CD4-positive, alpha-beta T cell (primary cell): Measurements from ENCODE around the gene FXR2. TPM values are rescaled to one million over a fixed set of nuclear protein-coding genes. Genes with fewer than 3 reads are reported as not detected.

ENCODE experiments used
- ATAC-seq: fragments of 200-7000 bp; cut with Tn5 transposase; one replicate; pipeline ENCODE4 v1.10.0; 2022; ENCODE audit warnings: mild to moderate bottlenecking; ENCODE audit not compliant: poor library complexity
- CTCF ChIA-PET: fragments of 350-600 bp; sonication (Branson Sonifier 250); formaldehyde crosslinking; loops from one replicate; lab custom pipeline; 2021; ENCODE audit warnings: antibody characterized with exemption, inconsistent platforms; lab: Charles Lee
- POLR2A ChIA-PET: fragments of 350-600 bp; sonication (Branson Sonifier 250); formaldehyde crosslinking; loops from one replicate; lab custom pipeline; 2021; ENCODE audit warnings: antibody characterized with exemption, inconsistent platforms; lab: Charles Lee
- DNase-seq, 14 experiments: peaks; one replicate each; pipeline ENCODE4 v3.0.0-alpha.2; 2013 to 2020; ENCODE audit warnings: mixed read lengths in 2 of 14
- H3K27ac ChIP-seq, 2 donors: one replicate each; pipeline versions ENCODE4 v1.5.1 to v1.7.0; 2013; ENCODE audit warnings: low read length in 2 of 2, low read depth in 1 of 2, mild to moderate bottlenecking in 1 of 2
- H3K27me3 ChIP-seq, 2 experiments: 1 replicate in 1 of 2; 2 replicates in 1 of 2; pipeline versions ENCODE4 v1.6.1 to v1.7.0; 2013; ENCODE audit warnings: low read length in 2 of 2, control low read depth in 1 of 2, mild to moderate bottlenecking in 1 of 2, moderate library complexity in 1 of 2; ENCODE audit not compliant: insufficient read depth in 2 of 2, control insufficient read depth in 1 of 2
- H3K36me3 ChIP-seq: one replicate; pipeline ENCODE4 v1.6.1; 2013; ENCODE audit warnings: low read length, control low read depth; ENCODE audit not compliant: insufficient read depth
- H3K4me1 ChIP-seq: one replicate; pipeline ENCODE4 v1.6.1; 2013; ENCODE audit warnings: low read length, control low read depth; ENCODE audit not compliant: insufficient read depth
- H3K4me3 ChIP-seq: one replicate; pipeline ENCODE4 v1.5.1; 2013; ENCODE audit warnings: mild to moderate bottlenecking, low read length, moderate library complexity
- H3K9me3 ChIP-seq, 2 experiments: 1 replicate in 1 of 2; 2 replicates in 1 of 2; pipeline versions ENCODE4 v1.6.1 to v1.7.0; 2013; ENCODE audit warnings: low read length in 2 of 2, mild to moderate bottlenecking in 2 of 2, control low read depth in 1 of 2, moderate library complexity in 1 of 2; ENCODE audit not compliant: control insufficient read depth in 1 of 2, insufficient read depth in 1 of 2
- H3K27ac Mint-ChIP-seq: one replicate; pipeline ENCODE4 v1.8.0; 2020; ENCODE audit warnings: mixed read lengths
- H3K27me3 Mint-ChIP-seq: one replicate; pipeline ENCODE4 v1.8.0; 2021; ENCODE audit warnings: mixed read lengths
- H3K36me3 Mint-ChIP-seq: one replicate; pipeline ENCODE4 v1.8.0; 2021; ENCODE audit warnings: low read depth, mixed read lengths
- H3K4me1 Mint-ChIP-seq: one replicate; pipeline ENCODE4 v1.8.0; 2021; ENCODE audit warnings: low read depth, mixed read lengths
- H3K4me3 Mint-ChIP-seq: one replicate; pipeline ENCODE4 v1.8.0; 2020; ENCODE audit warnings: mild to moderate bottlenecking, mixed read lengths
- H3K9me3 Mint-ChIP-seq: one replicate; pipeline ENCODE4 v1.8.0; 2020; ENCODE audit warnings: mixed read lengths
- intact Hi-C, 2 experiments: fragments of 100-400 bp; cut with DNase I in 1 of 2; cut with micrococcal nuclease in 1 of 2; formaldehyde crosslinking; loops; one replicate each; pipeline versions ENCODE4 v1.15.1 to v1.9.0; 2023 to 2025; cut with DNase I, micrococcal nuclease
- total RNA-seq, 174 experiments: library from RNA in 2 of 174; stranded (reverse) in 2 of 174; gene quantifications; one replicate each; pipeline ENCODE4 v1.2.3 and lab custom pipeline; 2021 to 2026
- TF ChIP-seq, protein P1 (sequence below): fragments of 200-600 bp; IDR thresholded peaks from one replicate; pipeline ENCODE4 v1.8.0; 2022; ENCODE audit warnings: antibody characterized with exemption, mild to moderate bottlenecking

FXR2 gene
- total RNA-seq, 2 experiments from 2014 or later: 20.6 to 22.5 TPM

- Mint-ChIP-seq H3K4me3 (peak overlapping the region; percentile 67), H3K27me3 (no peaks in the 10 kb centered on the region), H3K9me3 (no peaks in the 10 kb centered on the region), H3K36me3 (peaks cover 11% of the 10 kb centered on the region), H3K27ac (peak overlapping the region; percentile 60), H3K4me1 (peaks cover 64% of the 10 kb centered on the region)
- no peaks in the 10 kb centered on the region for H3K9me3 ChIP-seq
- no peak overlapping the region for H3K4me3 ChIP-seq
- H3K4me1 ChIP-seq: peaks cover 86% of the 10 kb centered on the region
- ChIA-PET CTCF (interaction anchor here (1.2 kb wide), 1 partner anchor 32 kb away, joined by 3 read pairs; no protein-coding TSS in a partner anchor), POLR2A (interaction anchor here (0.6 kb wide), 1 partner anchor 60 kb away, joined by 3 read pairs; no protein-coding TSS in a partner anchor)
- H3K27me3 ChIP-seq: no peaks in the 10 kb centered on the region
- TF ChIP-seq, protein P1, sequence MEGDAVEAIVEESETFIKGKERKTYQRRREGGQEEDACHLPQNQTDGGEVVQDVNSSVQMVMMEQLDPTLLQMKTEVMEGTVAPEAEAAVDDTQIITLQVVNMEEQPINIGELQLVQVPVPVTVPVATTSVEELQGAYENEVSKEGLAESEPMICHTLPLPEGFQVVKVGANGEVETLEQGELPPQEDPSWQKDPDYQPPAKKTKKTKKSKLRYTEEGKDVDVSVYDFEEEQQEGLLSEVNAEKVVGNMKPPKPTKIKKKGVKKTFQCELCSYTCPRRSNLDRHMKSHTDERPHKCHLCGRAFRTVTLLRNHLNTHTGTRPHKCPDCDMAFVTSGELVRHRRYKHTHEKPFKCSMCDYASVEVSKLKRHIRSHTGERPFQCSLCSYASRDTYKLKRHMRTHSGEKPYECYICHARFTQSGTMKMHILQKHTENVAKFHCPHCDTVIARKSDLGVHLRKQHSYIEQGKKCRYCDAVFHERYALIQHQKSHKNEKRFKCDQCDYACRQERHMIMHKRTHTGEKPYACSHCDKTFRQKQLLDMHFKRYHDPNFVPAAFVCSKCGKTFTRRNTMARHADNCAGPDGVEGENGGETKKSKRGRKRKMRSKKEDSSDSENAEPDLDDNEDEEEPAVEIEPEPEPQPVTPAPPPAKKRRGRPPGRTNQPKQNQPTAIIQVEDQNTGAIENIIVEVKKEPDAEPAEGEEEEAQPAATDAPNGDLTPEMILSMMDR: no peak
- DNase-seq (no peak), ATAC-seq (no peak)
- intact Hi-C loops: no loop called here
- peaks cover 21% of the 10 kb centered on the region for H3K36me3 ChIP-seq
- H3K27ac ChIP-seq: no peak overlapping the region
Observed at GRCh38 chr17:7555320-7555948, 59.3 kb downstream of the FXR2 start.

DNA sequence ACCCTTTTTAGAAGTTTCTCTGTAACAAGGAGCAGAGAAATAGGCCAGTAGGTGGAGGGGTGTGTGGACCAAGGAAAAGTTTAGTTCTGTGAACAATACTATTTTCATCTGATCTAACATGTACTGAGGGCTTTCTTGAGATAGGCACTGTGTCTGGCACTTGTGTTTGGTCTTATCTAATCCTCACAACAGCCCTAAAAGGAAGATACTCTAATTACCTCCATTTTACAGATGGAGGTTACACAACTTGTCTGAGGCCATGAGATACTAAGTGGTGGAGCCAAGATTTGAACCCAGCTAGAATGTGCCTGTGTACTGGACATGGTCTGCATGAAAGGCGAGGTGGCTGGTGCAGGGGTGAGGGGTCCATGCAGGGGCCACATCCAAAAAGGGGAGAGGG is 61.3 kb downstream of the FXR2 start:
- H3K36me3 Mint-ChIP-seq: peaks cover 16% of the 10 kb centered on the region
- POLR2A ChIA-PET: interaction anchor here (1.0 to 1.2 kb wide), 2 partner anchors 69 to 116 kb away, joined by 4 to 7 read pairs; partner anchors contain the start of gene POLR2A

GRCh38 chr17:7552621-7553051 is 62.1 kb downstream of the FXR2 start:
- Mint-ChIP-seq H3K9me3 (no peaks in the 10 kb centered on the region), H3K4me3 (peak overlapping the region; percentile 77), H3K27ac (peak overlapping the region; percentile 77), H3K36me3 (peaks cover 16% of the 10 kb centered on the region), H3K27me3 (no peaks in the 10 kb centered on the region), H3K4me1 (peaks cover 70% of the 10 kb centered on the region)
- Histone ChIP-seq H3K4me1 (peaks cover 82% of the 10 kb centered on the region), H3K9me3 (no peaks in the 10 kb centered on the region), H3K27ac (peak overlapping the region; percentile 62 to 67), H3K36me3 (peaks cover 15% of the 10 kb centered on the region), H3K27me3 (no peaks in the 10 kb centered on the region), H3K4me3 (peak overlapping the region; percentile 5)
- TF ChIP-seq, protein P1: no peak
- intact Hi-C loops: no loop called here
- DNase-seq (peak in 6 of 14 experiments; percentile 36 to 86 (median 62)), ATAC-seq (peak; percentile 67)
- CTCF ChIA-PET: interaction anchor here (0.7 to 2.8 kb wide), 3 partner anchors 8 to 116 kb away, joined by 4 to 15 read pairs (median 9); partner anchors contain the start of gene SENP3
- POLR2A ChIA-PET: interaction anchor here (0.6 to 2.0 kb wide), 9 partner anchors 8 to 223 kb away, joined by 3 to 7 read pairs (median 3); partner anchors contain the start of genes NEURL4, SAT2, SENP3 and TMEM102

More for the DNA sequence above, 61.3 kb downstream of the FXR2 start:
- H3K9me3 ChIP-seq: no peaks in the 10 kb centered on the region
- peak overlapping the region; percentile 5 for H3K4me3 ChIP-seq
- no peak for DNase-seq
- TF ChIP-seq, protein P1: no peak
- Mint-ChIP-seq H3K27me3 (no peaks in the 10 kb centered on the region), H3K27ac (peak overlapping the region; percentile 77), H3K9me3 (no peaks in the 10 kb centered on the region), H3K4me1 (peaks cover 68% of the 10 kb centered on the region), H3K4me3 (peak overlapping the region; percentile 46)
- CTCF ChIA-PET: interaction anchor here (0.7 to 2.8 kb wide), 3 partner anchors 8 to 117 kb away, joined by 4 to 15 read pairs (median 9); partner anchors contain the start of gene SENP3
- peaks cover 82% of the 10 kb centered on the region for H3K4me1 ChIP-seq
- ATAC-seq: no peak
- H3K27me3 ChIP-seq: no peaks in the 10 kb centered on the region
- H3K27ac ChIP-seq: peak overlapping the region; percentile 42 to 67
- peaks cover 15% of the 10 kb centered on the region for H3K36me3 ChIP-seq
- intact Hi-C loops: no loop called here
